Cardiac fibroblast (primary cell): ENCODE data around the gene TRPV6.

ENCODE experiments used
- DNase-seq, 2 donors: peaks; one replicate each; pipeline versions ENCODE4 v3.0.0 to v3.0.0-alpha.2; 2010; ENCODE audit warnings: low read depth in 2 of 2
- H3K4me3 ChIP-seq, 2 donors: replicated peaks in 1 of 2; 1 replicate in 1 of 2; 2 replicates in 1 of 2; pipeline ENCODE4 v1.5.1; 2011; ENCODE audit warnings: low read depth in 2 of 2, low read length in 2 of 2, mild to moderate bottlenecking in 2 of 2, moderate library complexity in 1 of 2
- CTCF ChIP-seq: IDR thresholded peaks from one replicate; pipeline ENCODE4 v1.5.1; 2011; ENCODE audit warnings: low read depth, mild to moderate bottlenecking, low read length, inconsistent platforms

Gene TRPV6

GRCh38 chr7:142894112-142894984 lies 8.8 kb upstream of the TRPV6 start:
- H3K4me3 ChIP-seq: no peak overlapping the region
- no peak for DNase-seq
- TF ChIP-seq CTCF: no peak

GRCh38 chr7:142892951-142893350 lies 7.4 kb upstream of the TRPV6 start:
- no peak for TF ChIP-seq CTCF
- DNase-seq: no peak
- H3K4me3 ChIP-seq: no peak overlapping the region

- no peak for DNase-seq
- H3K4me3 ChIP-seq: no peak overlapping the region
- TF ChIP-seq CTCF: no peak
Measured at GRCh38 chr7:142891490-142892082, 6.0 kb upstream of the TRPV6 start.

- no peak overlapping the region for H3K4me3 ChIP-seq
- TF ChIP-seq CTCF: no peak
- DNase-seq: no peak
Measured at GRCh38 chr7:142890874-142891485, 5.4 kb upstream of the TRPV6 start.

- no peak for TF ChIP-seq CTCF
- H3K4me3 ChIP-seq: no peak overlapping the region
- DNase-seq: no peak
Measured at GRCh38 chr7:142889816-142890215, 4.3 kb upstream of the TRPV6 start.

GRCh38 chr7:142887282-142888015 lies 1.9 kb upstream of the TRPV6 start:
- TF ChIP-seq CTCF: no peak
- DNase-seq: no peak
- no peak overlapping the region for H3K4me3 ChIP-seq
